ENCODE data around the gene EPB41L1.

DNA sequence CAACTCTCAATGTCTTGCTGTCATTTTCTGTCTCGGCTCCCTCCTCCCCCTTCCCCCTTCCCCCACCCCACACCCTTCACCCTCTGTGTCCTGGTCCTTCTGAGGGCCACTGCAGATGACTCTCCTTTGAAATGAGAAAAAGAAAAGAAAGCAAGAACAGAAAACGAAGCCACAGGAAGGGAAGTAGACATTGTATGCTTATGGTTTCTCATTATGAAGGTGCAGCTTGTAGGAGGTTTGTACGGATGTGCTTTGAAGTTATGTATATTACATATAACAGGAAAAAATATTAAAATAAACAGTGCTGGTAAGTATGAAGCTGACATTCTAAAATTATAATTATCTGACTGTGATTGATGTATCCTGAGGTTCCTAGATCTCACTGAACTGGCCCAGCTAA is 75.5 kb downstream of the EPB41L1 start:
- TF ChIP-seq, protein P1, sequence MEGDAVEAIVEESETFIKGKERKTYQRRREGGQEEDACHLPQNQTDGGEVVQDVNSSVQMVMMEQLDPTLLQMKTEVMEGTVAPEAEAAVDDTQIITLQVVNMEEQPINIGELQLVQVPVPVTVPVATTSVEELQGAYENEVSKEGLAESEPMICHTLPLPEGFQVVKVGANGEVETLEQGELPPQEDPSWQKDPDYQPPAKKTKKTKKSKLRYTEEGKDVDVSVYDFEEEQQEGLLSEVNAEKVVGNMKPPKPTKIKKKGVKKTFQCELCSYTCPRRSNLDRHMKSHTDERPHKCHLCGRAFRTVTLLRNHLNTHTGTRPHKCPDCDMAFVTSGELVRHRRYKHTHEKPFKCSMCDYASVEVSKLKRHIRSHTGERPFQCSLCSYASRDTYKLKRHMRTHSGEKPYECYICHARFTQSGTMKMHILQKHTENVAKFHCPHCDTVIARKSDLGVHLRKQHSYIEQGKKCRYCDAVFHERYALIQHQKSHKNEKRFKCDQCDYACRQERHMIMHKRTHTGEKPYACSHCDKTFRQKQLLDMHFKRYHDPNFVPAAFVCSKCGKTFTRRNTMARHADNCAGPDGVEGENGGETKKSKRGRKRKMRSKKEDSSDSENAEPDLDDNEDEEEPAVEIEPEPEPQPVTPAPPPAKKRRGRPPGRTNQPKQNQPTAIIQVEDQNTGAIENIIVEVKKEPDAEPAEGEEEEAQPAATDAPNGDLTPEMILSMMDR (conservative IDR thresholded peaks at IDR 0.05) = no peak
- no peak for TF ChIP-seq EZH2 (IDR thresholded peaks at IDR 0.05; ENCODE audit: low read depth)
